Uterus (tissue), 4 donors: ENCODE results near the gene SF1. TPM values are rescaled to one million over a fixed set of nuclear protein-coding genes. Genes with fewer than 3 reads are reported as not detected.
A peak's percentile ranks its signal among the peaks of the same experiment; 100 is the strongest.

Experiments
- DNase-seq, 2 donors: peaks; one replicate each; pipeline ENCODE4 v3.0.0-alpha.2; 2019 to 2020
- H3K27ac ChIP-seq, 2 donors: fragments of 200-600 bp; sonication (generic); 1 replicate in 1 of 2; 2 replicates in 1 of 2; pipeline ENCODE4 v1.5.1; 2016 to 2018
- H3K27me3 ChIP-seq, 2 donors: fragments of 200-600 bp; sonication (generic); one replicate each; pipeline ENCODE4 v1.5.1; 2018 to 2019; ENCODE audit warnings: control low read depth in 1 of 2
- H3K36me3 ChIP-seq, 2 donors: fragments of 200-600 bp; sonication (generic); one replicate each; pipeline ENCODE4 v1.5.1; 2019; ENCODE audit warnings: control low read depth in 1 of 2
- H3K4me1 ChIP-seq, 2 donors: fragments of 200-600 bp; sonication (generic); one replicate each; pipeline ENCODE4 v1.5.1; 2018 to 2019; ENCODE audit warnings: control low read depth in 1 of 2
- H3K4me3 ChIP-seq, 2 donors: fragments of 200-600 bp; sonication (generic); 1 replicate in 1 of 2; 2 replicates in 1 of 2; pipeline ENCODE4 v1.5.1; 2018 to 2019; ENCODE audit warnings: mild to moderate bottlenecking in 1 of 2
- H3K9me3 ChIP-seq, 2 donors: fragments of 200-600 bp; sonication (generic); one replicate each; pipeline ENCODE4 v1.5.1; 2019; ENCODE audit warnings: control low read depth in 1 of 2
- POLR2A ChIP-seq, 2 donors: fragments of 450-650 bp; IDR thresholded peaks; one replicate each; pipeline ENCODE4 v1.6.1; 2016; ENCODE audit warnings: antibody characterized with exemption in 2 of 2, mild to moderate bottlenecking in 1 of 2, moderate library complexity in 1 of 2
- intact Hi-C: fragments of 100-400 bp; cut with DNase I; formaldehyde crosslinking; loops from one replicate; pipeline ENCODE4 v1.15.1; 2023; ENCODE audit warnings: low total_unique reads
- total RNA-seq, 4 donors: library from RNA; depleted of rRNA in 3 of 4; stranded (reverse); fragments of >200 nt in 3 of 4; gene quantifications; one replicate each; pipeline versions ENCODE4 v1.1.0 to v1.2.4, GENCODE V29; 2014 to 2023
- TF ChIP-seq, protein P1 (sequence below), 4 experiments: fragments of 200-600 bp in 2 of 4; fragments of 450-650 bp in 2 of 4; sonication (generic) in 2 of 4; IDR thresholded peaks; one replicate each; pipeline ENCODE4 v1.5.1; 2016 to 2019; ENCODE audit warnings: antibody characterized with exemption in 4 of 4, mild to moderate bottlenecking in 2 of 4, moderate library complexity in 1 of 4
- donor health status: DM: yes; HTN: yes; CAD: no.

Gene SF1
- total RNA-seq, 4 donors from 2014 or later: 62.0 to 374 (median 219) TPM

GRCh38 chr11:64750361-64751054 lies 27.8 kb downstream of the SF1 start:
- H3K9me3 ChIP-seq: no peaks in the 10 kb centered on the region
- H3K4me3 ChIP-seq: no peak overlapping the region
- TF ChIP-seq POLR2A (IDR thresholded peaks at IDR 0.05): no peak
- TF ChIP-seq, protein P1, sequence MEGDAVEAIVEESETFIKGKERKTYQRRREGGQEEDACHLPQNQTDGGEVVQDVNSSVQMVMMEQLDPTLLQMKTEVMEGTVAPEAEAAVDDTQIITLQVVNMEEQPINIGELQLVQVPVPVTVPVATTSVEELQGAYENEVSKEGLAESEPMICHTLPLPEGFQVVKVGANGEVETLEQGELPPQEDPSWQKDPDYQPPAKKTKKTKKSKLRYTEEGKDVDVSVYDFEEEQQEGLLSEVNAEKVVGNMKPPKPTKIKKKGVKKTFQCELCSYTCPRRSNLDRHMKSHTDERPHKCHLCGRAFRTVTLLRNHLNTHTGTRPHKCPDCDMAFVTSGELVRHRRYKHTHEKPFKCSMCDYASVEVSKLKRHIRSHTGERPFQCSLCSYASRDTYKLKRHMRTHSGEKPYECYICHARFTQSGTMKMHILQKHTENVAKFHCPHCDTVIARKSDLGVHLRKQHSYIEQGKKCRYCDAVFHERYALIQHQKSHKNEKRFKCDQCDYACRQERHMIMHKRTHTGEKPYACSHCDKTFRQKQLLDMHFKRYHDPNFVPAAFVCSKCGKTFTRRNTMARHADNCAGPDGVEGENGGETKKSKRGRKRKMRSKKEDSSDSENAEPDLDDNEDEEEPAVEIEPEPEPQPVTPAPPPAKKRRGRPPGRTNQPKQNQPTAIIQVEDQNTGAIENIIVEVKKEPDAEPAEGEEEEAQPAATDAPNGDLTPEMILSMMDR (IDR thresholded peaks at IDR 0.05): no peak
- no peaks in the 10 kb centered on the region for H3K4me1 ChIP-seq
- no peak overlapping the region for H3K27ac ChIP-seq
- DNase-seq: no peak
- no peaks in the 10 kb centered on the region for H3K36me3 ChIP-seq
- intact Hi-C loops: no loop called here
- H3K27me3 ChIP-seq: no peaks in the 10 kb centered on the region

GRCh38 chr11:64747961-64748665 lies 30.2 kb downstream of the SF1 start:
- no peaks in the 10 kb centered on the region for H3K9me3 ChIP-seq
- no peaks in the 10 kb centered on the region for H3K27me3 ChIP-seq
- H3K4me1 ChIP-seq: peaks cover 0 to 7% of the 10 kb centered on the region in 2 donors
- TF ChIP-seq POLR2A (IDR thresholded peaks at IDR 0.05): no peak
- TF ChIP-seq, protein P1 (IDR thresholded peaks at IDR 0.05): no peak
- H3K4me3 ChIP-seq: no peak overlapping the region
- no peaks in the 10 kb centered on the region for H3K36me3 ChIP-seq
- intact Hi-C loops: no loop called here
- H3K27ac ChIP-seq: peak overlapping the region; percentile 87 to 91
- DNase-seq: peak in 1 of 2 donors; percentile 14

DNA sequence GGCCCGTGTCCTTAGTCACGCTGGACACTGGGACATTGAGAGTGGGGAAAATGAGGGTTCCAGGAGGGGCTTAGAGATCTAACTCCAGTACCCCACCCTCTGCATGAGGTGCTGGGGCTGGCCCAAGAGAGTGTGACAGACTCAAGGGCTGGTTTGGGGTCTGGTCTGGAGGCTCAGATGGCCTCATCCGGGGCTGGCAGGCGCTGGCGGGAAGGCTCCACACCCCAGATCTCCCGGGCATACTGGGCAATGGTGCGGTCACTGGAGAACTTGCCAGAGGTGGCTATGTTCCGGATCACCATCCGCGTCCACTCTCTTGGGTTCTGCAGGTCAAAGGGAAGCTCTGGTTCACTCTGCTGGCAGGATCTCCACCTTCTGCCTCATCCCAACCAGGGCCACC lies 31.9 kb downstream of the SF1 start:
- no peak overlapping the region for H3K4me3 ChIP-seq
- intact Hi-C loops: no loop called here
- no peaks in the 10 kb centered on the region for H3K27me3 ChIP-seq
- no peaks in the 10 kb centered on the region for H3K9me3 ChIP-seq
- H3K36me3 ChIP-seq: no peaks in the 10 kb centered on the region
- peak overlapping the region; percentile 87 to 91 for H3K27ac ChIP-seq
- peaks cover 0 to 7% of the 10 kb centered on the region in 2 donors for H3K4me1 ChIP-seq
- TF ChIP-seq, protein P1 (IDR thresholded peaks at IDR 0.05): no peak
- TF ChIP-seq POLR2A (IDR thresholded peaks at IDR 0.05): no peak
- DNase-seq: no peak

GRCh38 chr11:64745521-64746328 lies 32.6 kb downstream of the SF1 start:
- TF ChIP-seq, protein P1 (IDR thresholded peaks at IDR 0.05): no peak
- peak; percentile 69 to 77 for TF ChIP-seq POLR2A (IDR thresholded peaks at IDR 0.05)
- DNase-seq: peak; percentile 93
- intact Hi-C loops: no loop called here
- H3K9me3 ChIP-seq: no peaks in the 10 kb centered on the region
- H3K36me3 ChIP-seq: no peaks in the 10 kb centered on the region
- H3K27me3 ChIP-seq: no peaks in the 10 kb centered on the region
- peak overlapping the region; percentile 87 to 91 for H3K27ac ChIP-seq
- H3K4me3 ChIP-seq: peak overlapping the region; percentile 42 to 49
- H3K4me1 ChIP-seq: peaks cover 0 to 7% of the 10 kb centered on the region in 2 donors
